Measurements from ENCODE around the gene PABPN1. TPM values are rescaled to one million over a fixed set of nuclear protein-coding genes. Genes with fewer than 3 reads are reported as not detected.

PABPN1 gene
- total RNA-seq, 2 experiments from 2014 or later, result 280 to 289 TPM

DNA sequence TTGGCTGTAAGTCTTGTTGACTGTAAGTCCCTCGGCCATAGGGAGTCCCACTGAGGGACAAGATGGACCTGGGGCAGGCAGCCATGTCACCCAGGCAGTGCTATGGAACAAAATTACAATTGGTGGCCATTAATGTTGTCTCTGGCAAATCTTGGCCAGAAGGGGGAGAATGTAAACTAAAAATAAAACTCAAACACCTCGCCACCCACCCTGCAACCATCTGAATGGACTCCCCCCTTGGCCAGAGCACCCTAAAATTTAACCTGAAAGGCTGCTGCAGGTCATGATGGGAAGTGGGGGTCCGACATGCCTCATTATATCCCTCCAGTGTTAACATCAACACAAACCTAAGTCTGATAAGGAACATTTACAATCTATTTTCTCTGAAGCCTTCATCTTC lies 23.2 kb downstream of the PABPN1 start:
- Mint-ChIP-seq H3K27me3 (no peaks in the 10 kb centered on the region), H3K4me1 (no peaks in the 10 kb centered on the region), H3K36me3 (no peaks in the 10 kb centered on the region), H3K27ac (no peak overlapping the region), H3K4me3 (no peak overlapping the region), H3K9me3 (no peaks in the 10 kb centered on the region)
- DNase-seq, result no peak

DNA sequence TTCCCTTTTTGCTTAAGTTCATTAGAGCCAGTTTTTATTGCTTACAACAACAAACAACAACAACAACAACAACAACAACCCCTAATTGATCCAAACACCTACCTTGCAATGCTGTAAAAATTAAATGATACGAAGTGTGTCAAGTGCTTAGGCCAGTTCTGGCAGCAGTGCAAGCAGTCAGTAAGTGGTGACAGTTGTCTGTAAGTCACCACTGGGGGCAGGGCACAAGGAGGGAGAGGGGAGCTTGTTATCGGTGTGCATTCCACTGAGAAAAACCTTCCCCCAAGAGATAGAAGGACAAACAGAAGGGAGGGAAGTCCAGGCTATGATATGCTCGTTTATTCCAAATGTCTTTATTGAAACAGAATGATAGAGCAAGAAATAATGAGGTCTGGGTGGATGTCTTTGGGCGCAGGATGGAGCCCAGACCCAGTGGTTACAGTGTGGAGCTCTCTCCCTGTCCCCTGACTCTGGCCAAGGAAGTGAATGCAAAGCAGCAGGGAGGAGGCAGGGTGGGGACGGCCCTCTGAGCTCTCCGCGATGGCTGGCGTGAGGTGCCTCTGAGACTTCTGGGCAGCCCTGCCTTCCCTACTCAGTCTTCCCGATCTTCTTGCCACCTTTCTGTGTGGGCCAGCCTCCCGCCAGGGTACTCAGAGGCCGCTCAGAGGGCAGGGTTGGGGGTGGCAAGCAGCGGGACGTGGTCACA lies 24.9 kb downstream of the PABPN1 start:
- no peak for DNase-seq
- H3K36me3 Mint-ChIP-seq, result peaks cover 2% of the 10 kb centered on the region
- no peak overlapping the region for H3K4me3 Mint-ChIP-seq
- no peak overlapping the region for H3K27ac Mint-ChIP-seq
- peaks cover 3% of the 10 kb centered on the region for H3K27me3 Mint-ChIP-seq
- no peaks in the 10 kb centered on the region for H3K9me3 Mint-ChIP-seq
- H3K4me1 Mint-ChIP-seq, result peaks cover 1% of the 10 kb centered on the region

DNA sequence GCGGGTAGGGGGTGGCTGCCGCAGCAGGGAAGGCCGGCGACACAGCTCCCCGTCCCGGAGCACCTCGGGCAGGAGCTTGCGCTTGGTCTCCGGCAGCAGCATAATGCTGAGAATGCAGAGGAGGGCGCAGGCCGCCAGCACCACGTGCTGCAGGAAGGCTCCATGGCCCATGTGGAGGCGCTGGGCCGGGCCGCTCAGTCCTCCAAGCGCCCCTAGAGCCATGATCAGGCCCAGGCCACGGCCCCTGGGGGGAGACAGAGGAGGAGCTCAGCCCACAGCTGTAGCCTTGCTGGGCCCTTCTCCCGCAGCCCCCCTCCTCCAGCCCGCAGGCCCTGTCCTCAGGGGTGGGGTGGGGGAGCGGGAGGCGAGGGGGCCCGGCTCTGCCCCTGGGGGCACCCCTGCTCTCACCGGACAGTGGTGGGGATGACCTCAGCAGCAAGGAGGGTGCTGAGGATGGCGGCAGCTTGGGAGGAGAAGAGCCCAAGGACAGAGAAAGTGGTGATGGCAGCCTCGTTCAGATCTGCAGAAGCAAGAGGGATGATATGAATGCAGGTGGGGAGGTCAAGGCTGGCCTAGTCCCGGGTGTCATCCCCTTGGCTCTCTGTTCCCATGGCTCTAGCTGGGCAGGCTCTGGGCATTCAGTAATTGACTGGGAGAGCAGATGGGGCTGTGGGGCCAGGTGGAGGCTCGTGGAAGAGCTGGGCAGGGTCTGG lies 25.6 kb downstream of the PABPN1 start:
- peaks cover 5% of the 10 kb centered on the region for H3K27me3 Mint-ChIP-seq
- no peak for DNase-seq
- H3K27ac Mint-ChIP-seq, result no peak overlapping the region
- H3K4me3 Mint-ChIP-seq, result no peak overlapping the region
- H3K36me3 Mint-ChIP-seq, result peaks cover 2% of the 10 kb centered on the region
- no peaks in the 10 kb centered on the region for H3K9me3 Mint-ChIP-seq
- peaks cover 4% of the 10 kb centered on the region for H3K4me1 Mint-ChIP-seq

DNA sequence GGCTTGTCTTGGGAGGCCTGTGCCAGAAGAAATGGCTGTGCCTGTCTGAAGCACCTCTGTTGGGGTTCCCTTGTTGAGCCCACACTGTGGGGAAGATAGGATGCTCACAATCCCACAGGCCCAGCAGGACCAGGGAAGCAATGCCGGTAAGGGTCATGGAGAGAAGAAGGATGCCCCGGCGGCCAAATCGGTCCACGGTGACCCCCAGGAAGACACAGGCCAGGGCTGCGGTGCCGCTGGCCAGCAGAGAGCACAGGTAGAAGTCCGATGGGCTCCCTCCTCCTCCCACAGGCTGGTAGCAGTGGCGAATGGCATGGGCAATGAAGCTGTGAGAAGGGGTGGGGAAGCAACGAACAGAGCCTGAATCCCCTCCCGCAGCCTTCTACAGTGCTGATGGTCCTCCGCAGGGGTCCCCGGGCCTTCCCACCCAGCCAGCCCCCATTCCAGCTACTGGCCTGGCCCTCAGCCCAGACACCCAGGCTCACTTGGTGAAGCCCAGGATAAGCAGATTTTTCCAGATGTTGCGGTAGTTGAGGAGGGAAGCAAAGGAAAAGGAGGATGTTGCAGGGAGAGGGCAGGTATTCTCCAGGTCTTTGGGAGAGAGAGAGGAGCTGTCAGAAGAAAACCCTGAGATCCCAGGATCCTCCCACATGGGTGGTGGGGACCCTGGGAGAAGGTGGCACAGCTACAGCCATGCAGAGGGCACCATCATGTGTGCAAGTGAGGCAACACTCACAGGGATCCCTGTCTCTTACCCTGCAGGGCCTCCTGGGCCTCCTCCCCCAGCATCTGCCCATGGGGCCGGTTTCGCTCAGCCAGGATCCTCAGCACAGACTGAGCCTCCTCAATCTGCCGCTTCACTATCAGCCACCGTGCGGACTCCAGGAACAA lies 26.4 kb downstream of the PABPN1 start:
- Mint-ChIP-seq H3K4me3 (no peak overlapping the region), H3K27ac (no peak overlapping the region), H3K9me3 (no peaks in the 10 kb centered on the region), H3K27me3 (peaks cover 7% of the 10 kb centered on the region), H3K4me1 (peaks cover 4% of the 10 kb centered on the region), H3K36me3 (peaks cover 2% of the 10 kb centered on the region)
- DNase-seq, result no peak

DNA sequence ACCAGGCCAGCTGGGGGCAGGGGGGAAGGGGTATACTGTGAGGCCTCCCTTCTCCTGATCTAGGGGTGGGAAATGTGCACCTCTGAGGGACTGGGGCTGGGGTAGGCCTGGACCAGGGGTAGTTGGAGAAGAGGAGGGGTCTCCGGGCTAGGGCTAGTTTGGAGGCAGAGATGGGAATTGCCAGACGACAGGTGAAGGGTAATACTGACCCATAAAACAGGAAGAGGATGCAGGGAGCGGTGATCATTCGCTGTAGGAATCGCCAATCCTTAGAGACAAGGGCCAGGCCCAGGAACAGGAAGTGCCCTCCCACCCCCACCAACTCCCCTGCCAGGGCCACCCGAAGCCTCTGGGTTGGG lies 27.0 kb downstream of the PABPN1 start:
- Mint-ChIP-seq H3K27me3 (peaks cover 12% of the 10 kb centered on the region), H3K4me3 (no peak overlapping the region), H3K4me1 (peaks cover 6% of the 10 kb centered on the region), H3K36me3 (peaks cover 2% of the 10 kb centered on the region), H3K9me3 (no peaks in the 10 kb centered on the region), H3K27ac (no peak overlapping the region)
- DNase-seq, result no peak

DNA sequence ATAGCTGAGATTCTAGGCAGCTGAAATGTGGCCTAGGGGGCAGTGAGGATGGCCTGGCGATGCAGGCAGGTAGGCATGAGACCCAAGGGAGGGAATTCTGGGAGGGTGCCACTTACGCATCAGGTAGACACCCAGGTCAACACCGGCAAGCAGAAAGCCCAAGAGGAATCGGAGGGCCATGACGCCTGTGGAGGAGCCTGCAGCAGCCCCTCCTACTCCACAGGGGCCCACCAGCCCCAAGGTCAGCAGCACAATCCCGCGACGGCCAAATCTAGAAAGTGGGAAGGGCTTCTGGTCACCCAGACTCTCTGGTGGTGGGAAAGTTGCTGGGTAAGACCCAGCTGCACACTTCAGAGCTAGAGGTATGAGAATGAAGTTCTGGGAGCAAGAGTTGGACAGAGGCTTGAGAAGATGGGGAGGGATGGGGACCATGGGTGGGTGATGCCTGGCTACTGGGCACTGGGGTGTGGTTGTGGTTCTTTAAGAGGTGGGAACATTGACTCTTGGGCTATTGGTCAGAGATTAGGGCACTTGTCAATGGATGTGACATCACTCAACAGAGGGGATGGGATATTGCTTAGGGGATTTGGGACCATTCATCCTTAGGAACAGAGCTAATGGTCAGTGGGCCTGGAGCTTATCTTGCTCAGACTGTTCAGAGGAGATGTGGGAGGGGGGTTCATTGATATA lies 28.0 kb downstream of the PABPN1 start:
- Mint-ChIP-seq H3K27ac (no peak overlapping the region), H3K4me3 (no peak overlapping the region), H3K4me1 (peaks cover 6% of the 10 kb centered on the region), H3K9me3 (no peaks in the 10 kb centered on the region), H3K36me3 (peaks cover 2% of the 10 kb centered on the region), H3K27me3 (peaks cover 22% of the 10 kb centered on the region)
- DNase-seq, result no peak

DNA sequence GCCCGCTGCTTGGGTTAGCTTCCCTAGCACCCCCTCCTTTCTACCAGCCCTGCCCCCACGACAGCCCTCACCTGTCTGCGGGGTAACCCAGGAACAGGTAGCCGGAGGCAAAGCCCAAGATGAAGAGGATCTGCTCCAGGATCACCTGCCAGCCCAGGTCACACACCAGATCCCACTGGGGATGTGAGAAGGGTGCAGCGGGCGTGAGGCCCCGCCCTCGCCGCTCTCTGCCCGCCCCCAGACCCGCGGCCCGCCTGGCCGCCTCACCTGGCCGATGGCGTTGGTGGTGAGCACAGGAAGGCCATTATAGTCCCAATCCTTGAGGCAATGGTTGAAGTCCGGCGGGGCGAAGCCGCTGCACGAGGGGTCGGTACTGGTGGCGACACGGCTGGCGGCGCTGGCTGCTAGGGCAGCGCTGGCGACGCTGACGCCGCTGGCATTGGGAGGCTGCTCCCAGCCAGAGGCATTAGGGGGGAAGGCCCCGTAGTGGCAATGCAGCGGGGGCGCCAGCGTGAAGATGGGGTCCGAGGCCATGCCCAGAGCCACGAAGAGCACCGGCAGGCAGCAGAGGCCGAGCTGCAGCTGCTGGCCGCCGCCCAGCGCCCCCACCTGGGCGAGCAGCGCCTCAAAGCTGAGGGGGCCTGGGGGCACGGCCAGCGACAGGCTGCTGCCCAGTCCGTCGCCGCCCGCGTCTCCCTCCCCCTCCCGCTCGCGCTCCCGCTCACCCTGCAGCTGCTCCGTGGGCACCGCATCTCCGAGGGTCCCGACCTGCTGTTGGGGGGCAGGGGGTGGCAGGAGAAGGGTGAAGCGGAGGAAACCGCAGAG lies 30.6 kb downstream of the PABPN1 start:
- peak overlapping the region; percentile 73 for H3K4me3 Mint-ChIP-seq
- H3K9me3 Mint-ChIP-seq, result no peaks in the 10 kb centered on the region
- H3K4me1 Mint-ChIP-seq, result peaks cover 6% of the 10 kb centered on the region
- peaks cover 2% of the 10 kb centered on the region for H3K36me3 Mint-ChIP-seq
- no peak for DNase-seq
- H3K27me3 Mint-ChIP-seq, result peaks cover 23% of the 10 kb centered on the region
- no peak overlapping the region for H3K27ac Mint-ChIP-seq

DNA sequence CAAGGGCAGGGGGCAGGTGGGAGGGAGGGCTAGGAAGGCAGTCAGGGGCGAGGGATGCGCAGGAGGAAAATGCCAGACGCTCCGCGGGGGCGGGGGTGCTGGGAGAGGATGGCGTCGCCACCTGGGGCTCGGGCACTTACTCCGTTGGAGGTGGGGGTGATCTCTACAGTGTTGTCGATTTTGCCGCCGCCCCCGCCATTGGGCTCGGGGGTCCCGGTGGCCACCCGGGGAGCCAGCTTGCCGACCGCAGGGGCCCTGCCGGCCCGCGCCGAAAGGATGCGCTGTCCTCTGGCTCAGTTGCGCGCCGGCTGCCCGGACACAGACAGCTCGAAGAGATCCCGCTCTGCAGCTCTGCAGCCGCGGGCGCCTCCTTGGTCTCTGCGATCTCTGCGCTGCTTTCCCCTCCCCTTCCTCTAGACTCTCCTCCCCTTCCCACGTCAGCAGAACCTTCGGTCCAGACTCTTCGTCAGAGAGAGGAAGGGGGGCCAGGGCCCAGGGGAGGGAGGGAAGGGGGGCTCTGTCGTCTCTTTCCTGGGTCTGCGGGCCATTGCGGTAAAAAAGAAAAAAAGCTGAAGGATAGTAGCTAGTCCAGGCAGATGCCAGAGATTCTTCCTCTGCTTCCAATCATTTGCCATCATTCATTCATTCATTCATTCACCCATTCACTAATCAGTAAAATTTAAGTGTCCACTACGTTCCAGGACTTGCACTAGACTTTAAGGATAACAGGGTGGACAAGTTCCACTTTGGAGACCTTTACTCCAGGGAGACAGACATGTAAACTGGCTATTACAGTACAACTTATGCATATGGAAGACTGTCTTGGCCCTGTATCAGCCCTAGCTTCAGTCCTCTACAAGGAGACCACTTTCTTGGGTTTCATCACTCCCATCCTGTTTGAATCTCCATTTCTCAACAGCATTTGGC lies 31.5 kb downstream of the PABPN1 start, which contains the start of gene SLC22A17:
Gene SLC22A17 (minus strand): TSS at position 382 of the 927 bp plus-strand sequence.
- Mint-ChIP-seq H3K27ac (no peak within 1 kb of the TSS), H3K9me3 (no peaks in the 10 kb centered on the region), H3K27me3 (peaks cover 23% of the 10 kb centered on the region), H3K4me3 (peak within 1 kb of the TSS; percentile 73), H3K36me3 (peaks cover 2% of the 10 kb centered on the region), H3K4me1 (peaks cover 6% of the 10 kb centered on the region)
- DNase-seq, result peak; percentile 49

DNA sequence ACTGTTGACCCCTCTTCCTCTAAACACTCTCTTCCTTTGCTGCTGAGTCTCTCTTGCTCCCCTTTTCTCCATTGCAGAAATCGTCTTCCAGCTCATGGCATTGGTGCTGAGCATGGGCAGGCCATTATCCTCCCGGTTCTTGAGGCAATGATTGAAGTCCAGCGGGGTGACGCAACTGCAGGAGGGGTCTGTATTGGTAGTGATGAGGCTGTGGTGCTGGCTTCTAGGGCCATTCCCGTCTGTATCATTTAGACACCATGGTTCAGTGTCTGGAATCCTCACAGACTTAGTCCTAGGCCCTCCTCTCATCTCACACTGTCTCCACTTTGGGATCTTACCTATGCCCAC lies 32.1 kb downstream of the PABPN1 start:
- no peaks in the 10 kb centered on the region for H3K9me3 Mint-ChIP-seq
- peak overlapping the region; percentile 73 for H3K4me3 Mint-ChIP-seq
- H3K27me3 Mint-ChIP-seq, result peaks cover 23% of the 10 kb centered on the region
- H3K27ac Mint-ChIP-seq, result no peak overlapping the region
- H3K36me3 Mint-ChIP-seq, result peaks cover 2% of the 10 kb centered on the region
- H3K4me1 Mint-ChIP-seq, result peaks cover 6% of the 10 kb centered on the region
- DNase-seq, result no peak

DNA sequence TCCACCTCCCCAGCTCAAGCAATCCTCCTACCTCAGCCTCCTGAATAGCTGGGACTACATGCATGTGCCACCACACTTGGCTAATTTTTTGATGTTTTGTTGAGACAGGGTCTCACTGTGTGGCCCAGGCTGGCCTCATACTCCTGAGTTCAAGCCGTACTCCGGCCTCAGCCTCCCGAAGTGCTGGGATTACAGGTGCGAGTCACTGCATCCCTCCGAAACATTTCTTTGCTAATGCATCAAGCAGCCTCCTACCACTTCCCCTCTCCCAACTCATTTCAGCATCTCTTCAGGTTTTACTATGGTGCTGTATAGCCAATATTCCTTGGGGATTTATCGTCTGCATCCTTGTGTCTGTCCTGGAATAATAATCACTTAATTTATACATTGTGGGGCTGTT lies 33.7 kb downstream of the PABPN1 start:
- Mint-ChIP-seq H3K36me3 (peaks cover 2% of the 10 kb centered on the region), H3K27me3 (peaks cover 23% of the 10 kb centered on the region), H3K4me3 (no peak overlapping the region)

DNA sequence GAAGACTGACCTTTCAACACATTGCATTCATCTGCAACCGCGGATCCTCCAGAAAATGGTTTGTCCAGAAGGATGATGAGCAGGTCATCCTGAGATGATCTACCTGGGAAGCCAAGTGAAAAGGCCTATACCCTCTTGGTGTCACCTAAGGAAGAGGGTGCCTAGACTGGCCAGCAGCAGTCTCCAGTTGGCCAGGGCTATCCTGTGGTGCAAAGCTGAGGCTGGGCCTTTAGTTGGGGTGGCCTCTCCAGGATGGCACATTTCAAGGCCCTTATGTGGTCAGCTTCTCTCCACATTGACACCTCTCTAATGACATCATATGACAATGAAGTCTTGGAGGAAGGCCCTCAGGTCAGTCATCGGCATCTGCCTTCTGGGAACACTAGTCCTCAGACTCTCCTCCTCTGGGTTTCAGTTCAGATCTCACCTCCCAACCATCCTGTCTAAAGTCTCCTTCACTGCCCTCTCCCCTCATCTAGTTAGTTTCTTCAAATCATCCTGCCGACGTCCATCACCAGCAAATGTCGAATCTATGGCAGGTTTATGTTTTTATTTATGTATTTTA lies 34.7 kb downstream of the PABPN1 start:
- H3K4me1 Mint-ChIP-seq, result peaks cover 6% of the 10 kb centered on the region
- no peaks in the 10 kb centered on the region for H3K9me3 Mint-ChIP-seq
- DNase-seq, result no peak
- H3K27ac Mint-ChIP-seq, result no peak overlapping the region
- no peak overlapping the region for H3K4me3 Mint-ChIP-seq
- peaks cover 23% of the 10 kb centered on the region for H3K27me3 Mint-ChIP-seq
- H3K36me3 Mint-ChIP-seq, result no peaks in the 10 kb centered on the region

More for the DNA sequence above, 33.7 kb downstream of the PABPN1 start:
- H3K27ac Mint-ChIP-seq, result no peak overlapping the region
- no peaks in the 10 kb centered on the region for H3K9me3 Mint-ChIP-seq
- DNase-seq, result no peak
- peaks cover 6% of the 10 kb centered on the region for H3K4me1 Mint-ChIP-seq

DNA sequence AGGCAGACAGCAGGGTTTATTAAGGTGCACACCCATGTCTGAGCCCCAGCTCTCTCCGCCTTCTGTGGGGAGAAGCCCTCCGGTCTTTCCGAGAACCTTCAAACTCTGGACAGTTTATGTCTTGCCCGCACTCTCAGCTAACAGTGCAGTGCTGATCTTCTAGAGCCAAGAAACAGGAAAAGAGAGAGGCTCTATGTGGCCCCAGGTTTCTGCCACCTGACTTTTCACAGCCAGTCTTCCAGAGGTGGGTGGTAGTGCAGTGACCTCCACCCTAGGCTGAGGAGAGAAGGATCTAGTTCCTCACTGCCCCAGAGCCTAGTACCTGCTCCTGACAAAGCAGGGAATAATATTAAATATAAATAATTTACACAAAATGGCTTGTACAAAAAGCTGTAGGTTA lies 35.4 kb downstream of the PABPN1 start:
- Mint-ChIP-seq H3K4me3 (no peak overlapping the region), H3K27ac (no peak overlapping the region), H3K4me1 (peaks cover 2% of the 10 kb centered on the region), H3K27me3 (peaks cover 18% of the 10 kb centered on the region), H3K36me3 (no peaks in the 10 kb centered on the region), H3K9me3 (no peaks in the 10 kb centered on the region)
- no peak for DNase-seq

DNA sequence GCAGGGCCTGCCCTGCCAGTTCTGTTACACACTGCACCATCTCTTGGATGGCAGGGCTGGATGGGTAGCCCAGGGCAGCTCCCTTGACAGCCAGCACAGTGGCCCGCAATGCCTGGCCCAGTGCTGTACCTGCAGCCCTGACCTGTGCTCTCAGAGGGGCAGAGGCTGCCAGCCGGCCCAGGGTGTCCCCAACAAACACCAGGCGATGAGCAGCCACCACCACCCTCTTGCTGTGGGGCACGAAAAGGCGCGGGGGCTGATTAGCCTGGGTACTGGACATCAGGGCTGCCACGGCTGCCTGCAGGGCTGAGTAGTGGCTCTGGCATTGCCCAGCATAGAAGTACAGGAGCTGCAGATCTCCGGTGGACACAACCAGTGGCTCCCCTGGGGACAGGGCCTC lies 36.0 kb downstream of the PABPN1 start:
- no peak for DNase-seq
- Mint-ChIP-seq H3K9me3 (no peaks in the 10 kb centered on the region), H3K36me3 (no peaks in the 10 kb centered on the region), H3K4me3 (no peak overlapping the region), H3K4me1 (peaks cover 2% of the 10 kb centered on the region), H3K27ac (no peak overlapping the region), H3K27me3 (peaks cover 18% of the 10 kb centered on the region)

Data from activated naive CD8-positive, alpha-beta T cell treated with anti-CD3 and anti-CD28 coated beads for 36 hours (primary cell).